HepG2 (cell line): ENCODE measurements around the gene SPTBN2. TPM values are rescaled to one million over a fixed set of nuclear protein-coding genes. Genes with fewer than 3 reads are reported as not detected.

ENCODE experiments used
- BCL6 ChIP-seq: IDR thresholded peaks from 2 replicates; pipeline ENCODE4 v1.6.1; 2016; ENCODE audit warnings: missing genetic modification reagents, missing compliant biosample characterization
- GPN1 ChIP-seq: sonication (generic); formaldehyde crosslinking; IDR thresholded peaks from 2 replicates; pipeline ENCODE4 v1.5.1; 2020; ENCODE audit warnings: missing genetic modification reagents, borderline replicate concordance
- HDAC1 ChIP-seq: sonication (generic); formaldehyde crosslinking; IDR thresholded peaks from 2 replicates; pipeline ENCODE4 v1.5.1; 2020; ENCODE audit warnings: mild to moderate bottlenecking, missing genetic modification reagents
- HNF4A ChIP-seq: sonication (generic); formaldehyde crosslinking; IDR thresholded peaks from 2 replicates; pipeline ENCODE4 v1.4.0; 2020; ENCODE audit warnings: missing genetic modification reagents
- KLF13 ChIP-seq: sonication (generic); formaldehyde crosslinking; IDR thresholded peaks from 2 replicates; pipeline ENCODE4 v1.4.0; 2020; ENCODE audit warnings: mild to moderate bottlenecking, missing genetic modification reagents
- NFKB2 ChIP-seq: sonication (generic); formaldehyde crosslinking; IDR thresholded peaks from 2 replicates; pipeline ENCODE4 v1.4.0; 2020; ENCODE audit warnings: missing genetic modification reagents, borderline replicate concordance
- NR1H2 ChIP-seq: sonication (generic); formaldehyde crosslinking; IDR thresholded peaks from 2 replicates; pipeline ENCODE4 v1.8.1; 2022; ENCODE audit warnings: low read depth, missing genetic modification reagents, borderline replicate concordance
- PHF8 ChIP-seq: sonication (generic); formaldehyde crosslinking; IDR thresholded peaks from 2 replicates; pipeline ENCODE4 v1.5.0; 2020; ENCODE audit warnings: missing genetic modification reagents
- PPARG ChIP-seq: conservative IDR thresholded peaks from 2 replicates; pipeline ENCODE4 v1.6.1; 2016; ENCODE audit warnings: missing biosample characterization, missing genetic modification reagents
- REXO4 ChIP-seq: sonication (generic); formaldehyde crosslinking; IDR thresholded peaks from 2 replicates; pipeline ENCODE4 v1.8.0; 2022; ENCODE audit warnings: missing genetic modification reagents, mild to moderate bottlenecking, borderline replicate concordance
- SMAD9 ChIP-seq: sonication (generic); formaldehyde crosslinking; IDR thresholded peaks from 2 replicates; pipeline ENCODE4 v1.5.1; 2020; ENCODE audit warnings: mild to moderate bottlenecking, missing genetic modification reagents
- TGIF2 ChIP-seq: IDR thresholded peaks from 2 replicates; pipeline ENCODE4 v1.6.1; 2016; ENCODE audit warnings: control low read depth, missing compliant biosample characterization
- ZFP36L1 ChIP-seq: sonication (generic); formaldehyde crosslinking; IDR thresholded peaks from 2 replicates; pipeline ENCODE4 v1.8.0; 2022; ENCODE audit warnings: mild to moderate bottlenecking, missing genetic modification reagents, moderate library complexity
- ZNF124 ChIP-seq: sonication (generic); formaldehyde crosslinking; IDR thresholded peaks from 2 replicates; pipeline ENCODE4 v1.4.0; 2020; ENCODE audit warnings: missing genetic modification reagents
- ZNF280D ChIP-seq: sonication (generic); formaldehyde crosslinking; IDR thresholded peaks from 2 replicates; pipeline ENCODE4 v1.5.1; 2020; ENCODE audit warnings: mild to moderate bottlenecking, missing genetic modification reagents
- ZNF503 ChIP-seq: sonication (generic); formaldehyde crosslinking; IDR thresholded peaks from 2 replicates; pipeline ENCODE4 v1.4.0; 2020; ENCODE audit warnings: missing genetic modification reagents
- ZNF598 ChIP-seq: sonication (generic); formaldehyde crosslinking; IDR thresholded peaks from 2 replicates; pipeline ENCODE4 v1.5.1; 2020; ENCODE audit warnings: mild to moderate bottlenecking, missing genetic modification reagents, borderline replicate concordance
- ZNF629 ChIP-seq: sonication (generic); formaldehyde crosslinking; conservative IDR thresholded peaks from 2 replicates; pipeline ENCODE4 v1.5.0; 2020; ENCODE audit warnings: missing genetic modification reagents
- ZNF703 ChIP-seq: sonication (generic); formaldehyde crosslinking; IDR thresholded peaks from 2 replicates; pipeline ENCODE4 v1.5.1; 2020; ENCODE audit warnings: missing genetic modification reagents, mild to moderate bottlenecking, moderate library complexity, borderline replicate concordance
- ZNF709 ChIP-seq: sonication (generic); formaldehyde crosslinking; IDR thresholded peaks from 2 replicates; pipeline ENCODE4 v1.5.0; 2020; ENCODE audit warnings: mild to moderate bottlenecking, missing genetic modification reagents
- ZNF879 ChIP-seq: sonication (generic); formaldehyde crosslinking; IDR thresholded peaks from 2 replicates; pipeline ENCODE4 v1.8.1; 2023; ENCODE audit warnings: missing genetic modification reagents
- polyA plus RNA-seq, 8 experiments: library from polyadenylated mRNA; depleted of rRNA in 3 of 8; stranded (reverse) in 7 of 8; unstranded in 1 of 8; fragments of >200 nt; fragmentation: Illumina TruSeq in 4 of 8; extraction: Trizol in 4 of 8; gene quantifications; 2 replicates each; pipeline versions ENCODE4 v1.2.1 to v1.2.3, GENCODE V29; 2011 to 2016; ENCODE audit warnings: low read depth in 4 of 8, missing spikeins in 1 of 8, mixed read lengths in 1 of 8; ENCODE audit not compliant: insufficient read depth in 1 of 8
- total RNA-seq, 5 experiments: library from RNA; depleted of rRNA; stranded (reverse); fragments of >200 nt; fragmentation: Illumina TruSeq; extraction: Trizol; gene quantifications; 2 replicates each; pipeline ENCODE4 v1.2.3, GENCODE V29; 2016; ENCODE audit warnings: low read depth in 1 of 5
- TF ChIP-seq, protein P1 (sequence below): sonication (generic); formaldehyde crosslinking; IDR thresholded peaks from 2 replicates; pipeline ENCODE4 v1.5.0; 2020; ENCODE audit warnings: missing genetic modification reagents
- TF ChIP-seq, protein P2 (sequence below): sonication (generic); formaldehyde crosslinking; IDR thresholded peaks from 2 replicates; pipeline ENCODE4 v1.5.1; 2020; ENCODE audit warnings: missing genetic modification reagents, mild to moderate bottlenecking, borderline replicate concordance

SPTBN2 gene
- total and polyA plus RNA-seq, 2 of the 13 experiments (the other 11 are each of a cell fraction or from before 2014, with no cell fraction given) = 0.65 to 4.0 TPM

GRCh38 chr11:66718320-66718971 lies 10.6 kb downstream of the SPTBN2 start (continued):
- TF ChIP-seq, protein P1, sequence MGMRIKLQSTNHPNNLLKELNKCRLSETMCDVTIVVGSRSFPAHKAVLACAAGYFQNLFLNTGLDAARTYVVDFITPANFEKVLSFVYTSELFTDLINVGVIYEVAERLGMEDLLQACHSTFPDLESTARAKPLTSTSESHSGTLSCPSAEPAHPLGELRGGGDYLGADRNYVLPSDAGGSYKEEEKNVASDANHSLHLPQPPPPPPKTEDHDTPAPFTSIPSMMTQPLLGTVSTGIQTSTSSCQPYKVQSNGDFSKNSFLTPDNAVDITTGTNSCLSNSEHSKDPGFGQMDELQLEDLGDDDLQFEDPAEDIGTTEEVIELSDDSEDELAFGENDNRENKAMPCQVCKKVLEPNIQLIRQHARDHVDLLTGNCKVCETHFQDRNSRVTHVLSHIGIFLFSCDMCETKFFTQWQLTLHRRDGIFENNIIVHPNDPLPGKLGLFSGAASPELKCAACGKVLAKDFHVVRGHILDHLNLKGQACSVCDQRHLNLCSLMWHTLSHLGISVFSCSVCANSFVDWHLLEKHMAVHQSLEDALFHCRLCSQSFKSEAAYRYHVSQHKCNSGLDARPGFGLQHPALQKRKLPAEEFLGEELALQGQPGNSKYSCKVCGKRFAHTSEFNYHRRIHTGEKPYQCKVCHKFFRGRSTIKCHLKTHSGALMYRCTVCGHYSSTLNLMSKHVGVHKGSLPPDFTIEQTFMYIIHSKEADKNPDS = no peak
- peak; percentile 55; the same call in 1 of the 2 replicates for TF ChIP-seq HDAC1
- TF ChIP-seq BCL6 (CRISPR knock-in tag) = no peak
- TF ChIP-seq ZNF703 (CRISPR knock-in tag) = no peak
- no peak for TF ChIP-seq ZNF879 (CRISPR knock-in tag)
- no peak for TF ChIP-seq KLF13 (CRISPR knock-in tag)
- no peak for TF ChIP-seq ZNF629 (CRISPR knock-in tag)
- 0 out of 2 replicates have a peak, but pooled peaks have one; percentile 52 for TF ChIP-seq ZNF709 (CRISPR knock-in tag)
- no peak for TF ChIP-seq NFKB2 (CRISPR knock-in tag)
- peak; percentile 48; the same call in 1 of the 2 replicates for TF ChIP-seq TGIF2 (CRISPR knock-in tag)
- 0 out of 2 replicates have a peak, but pooled peaks have one; percentile 36 for TF ChIP-seq REXO4 (CRISPR knock-in tag)
- TF ChIP-seq ZNF598 (CRISPR knock-in tag) = 0 out of 2 replicates have a peak, but pooled peaks have one; percentile 43
- peak; percentile 65 for TF ChIP-seq PHF8 (CRISPR knock-in tag)
- TF ChIP-seq, protein P2, sequence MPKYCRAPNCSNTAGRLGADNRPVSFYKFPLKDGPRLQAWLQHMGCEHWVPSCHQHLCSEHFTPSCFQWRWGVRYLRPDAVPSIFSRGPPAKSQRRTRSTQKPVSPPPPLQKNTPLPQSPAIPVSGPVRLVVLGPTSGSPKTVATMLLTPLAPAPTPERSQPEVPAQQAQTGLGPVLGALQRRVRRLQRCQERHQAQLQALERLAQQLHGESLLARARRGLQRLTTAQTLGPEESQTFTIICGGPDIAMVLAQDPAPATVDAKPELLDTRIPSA (CRISPR knock-in tag) = no peak
- TF ChIP-seq PPARG (CRISPR knock-in tag) = 0 out of 2 replicates have a peak, but pooled peaks have one; percentile 43
- TF ChIP-seq GPN1 (CRISPR knock-in tag) = no peak
- peak; percentile 73 for TF ChIP-seq HNF4A
- no peak for TF ChIP-seq SMAD9 (CRISPR knock-in tag)
- no peak for TF ChIP-seq ZNF503 (CRISPR knock-in tag)
- 0 out of 2 replicates have a peak, but pooled peaks have one; percentile 43 for TF ChIP-seq ZNF124 (CRISPR knock-in tag)
- TF ChIP-seq ZFP36L1 (CRISPR knock-in tag) = no peak
- peak; percentile 74 for TF ChIP-seq ZNF280D (CRISPR knock-in tag)
- no peak for TF ChIP-seq NR1H2
